GM12872 (cell line): ENCODE results near the gene HLA-DQB1.

Source experiments
- TF ChIP-seq, protein P1 (sequence below): IDR thresholded peaks from 3 replicates; pipeline ENCODE4 v1.5.1; 2011; ENCODE audit warnings: low read depth, mild to moderate bottlenecking, low read length, moderate library complexity; ENCODE audit not compliant: insufficient read depth

The HLA-DQB1 gene

DNA sequence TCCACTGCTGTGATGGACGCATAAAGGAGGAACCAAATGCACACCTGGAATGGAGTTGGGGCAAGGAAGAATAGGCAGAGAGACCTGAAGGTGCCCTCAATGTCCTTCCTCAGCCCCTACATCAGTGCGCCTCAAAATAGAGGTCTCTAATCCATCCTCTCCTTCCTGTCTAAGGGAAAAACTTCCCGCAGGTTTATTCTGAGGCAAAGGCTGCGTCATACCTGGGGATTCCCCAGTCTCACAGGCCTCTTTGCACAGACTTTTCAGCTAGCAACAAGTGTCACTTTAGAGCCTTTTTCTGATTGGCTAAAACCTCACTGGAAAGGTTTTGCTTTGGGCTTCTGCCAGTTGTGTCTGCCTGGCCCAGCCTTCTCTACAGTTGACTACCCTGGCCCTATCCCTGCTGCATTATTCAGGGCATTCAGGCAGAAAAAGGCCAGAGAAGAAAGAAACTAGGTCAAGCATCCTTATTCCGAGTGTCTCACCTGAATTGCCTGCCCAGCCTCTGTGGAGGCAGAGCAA is 1.8 kb upstream of the HLA-DQB1 start:
- TF ChIP-seq, protein P1, sequence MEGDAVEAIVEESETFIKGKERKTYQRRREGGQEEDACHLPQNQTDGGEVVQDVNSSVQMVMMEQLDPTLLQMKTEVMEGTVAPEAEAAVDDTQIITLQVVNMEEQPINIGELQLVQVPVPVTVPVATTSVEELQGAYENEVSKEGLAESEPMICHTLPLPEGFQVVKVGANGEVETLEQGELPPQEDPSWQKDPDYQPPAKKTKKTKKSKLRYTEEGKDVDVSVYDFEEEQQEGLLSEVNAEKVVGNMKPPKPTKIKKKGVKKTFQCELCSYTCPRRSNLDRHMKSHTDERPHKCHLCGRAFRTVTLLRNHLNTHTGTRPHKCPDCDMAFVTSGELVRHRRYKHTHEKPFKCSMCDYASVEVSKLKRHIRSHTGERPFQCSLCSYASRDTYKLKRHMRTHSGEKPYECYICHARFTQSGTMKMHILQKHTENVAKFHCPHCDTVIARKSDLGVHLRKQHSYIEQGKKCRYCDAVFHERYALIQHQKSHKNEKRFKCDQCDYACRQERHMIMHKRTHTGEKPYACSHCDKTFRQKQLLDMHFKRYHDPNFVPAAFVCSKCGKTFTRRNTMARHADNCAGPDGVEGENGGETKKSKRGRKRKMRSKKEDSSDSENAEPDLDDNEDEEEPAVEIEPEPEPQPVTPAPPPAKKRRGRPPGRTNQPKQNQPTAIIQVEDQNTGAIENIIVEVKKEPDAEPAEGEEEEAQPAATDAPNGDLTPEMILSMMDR, result no peak

DNA sequence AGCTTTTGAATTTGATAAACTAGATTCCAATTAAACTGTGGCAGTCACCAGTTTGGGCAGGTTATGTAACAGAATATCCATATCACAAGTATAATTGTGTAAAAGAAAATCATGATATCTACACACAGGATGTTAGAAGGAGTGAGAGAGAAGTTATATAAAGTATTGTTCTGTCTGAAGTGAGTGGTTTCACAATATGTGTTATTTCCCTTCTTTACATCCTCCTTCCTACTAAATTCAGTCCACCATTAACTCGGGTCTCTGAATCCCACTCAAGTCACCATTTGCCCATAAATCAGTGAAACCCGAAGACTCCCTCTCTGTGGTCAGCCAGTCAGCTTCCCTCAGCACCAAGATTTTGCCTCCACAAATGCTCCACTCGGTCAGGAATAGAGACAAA is 796 bp downstream of the HLA-DQB1 start:
- TF ChIP-seq, protein P1, result no peak

DNA sequence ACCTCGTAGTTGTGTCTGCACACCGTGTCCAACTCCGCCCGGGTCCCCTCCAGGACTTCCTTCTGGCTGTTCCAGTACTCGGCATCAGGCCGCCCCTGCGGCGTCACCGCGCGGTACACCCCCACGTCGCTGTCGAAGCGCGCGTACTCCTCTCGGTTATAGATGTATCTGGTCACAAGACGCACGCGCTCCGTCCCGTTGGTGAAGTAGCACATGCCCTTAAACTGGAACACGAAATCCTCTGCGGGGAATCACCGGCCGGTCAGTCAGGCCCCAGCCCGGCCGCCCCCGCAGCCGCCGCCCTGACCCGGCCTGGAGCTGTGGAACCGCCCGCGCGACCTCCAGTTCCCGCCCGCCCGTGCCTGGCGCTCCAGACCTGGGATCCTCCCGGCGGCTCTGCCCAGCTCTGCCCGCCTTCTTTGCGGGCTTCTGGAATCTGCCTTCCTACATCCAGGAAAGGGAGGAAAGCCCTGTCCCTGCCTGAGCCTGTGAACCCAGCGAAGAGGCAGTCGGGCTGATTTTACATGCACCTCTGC is 1.6 kb downstream of the HLA-DQB1 start:
- TF ChIP-seq, protein P1, result 0 out of 3 replicates have a peak, but pooled peaks have one; percentile 21

DNA sequence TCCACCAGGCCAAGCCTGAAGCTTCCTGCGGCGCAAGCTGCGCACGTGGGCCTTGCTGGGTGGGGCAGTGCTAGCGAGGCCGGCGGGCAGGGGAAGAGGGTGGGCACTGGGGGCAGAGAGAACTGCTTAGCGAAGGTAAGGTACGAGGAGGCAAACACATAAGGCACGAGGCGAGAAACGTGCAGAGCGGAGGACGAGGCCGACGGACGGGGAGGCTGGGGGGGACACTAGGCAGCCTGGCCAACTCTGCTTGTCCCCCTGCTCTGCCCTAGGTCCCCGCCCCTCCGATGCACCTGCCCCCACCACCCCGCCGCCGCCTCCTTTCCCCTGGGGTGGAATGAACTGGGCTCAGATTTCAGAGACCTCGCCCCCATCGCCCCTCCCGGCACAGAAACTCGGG is 2.1 kb downstream of the HLA-DQB1 start:
- TF ChIP-seq, protein P1, result no peak

DNA sequence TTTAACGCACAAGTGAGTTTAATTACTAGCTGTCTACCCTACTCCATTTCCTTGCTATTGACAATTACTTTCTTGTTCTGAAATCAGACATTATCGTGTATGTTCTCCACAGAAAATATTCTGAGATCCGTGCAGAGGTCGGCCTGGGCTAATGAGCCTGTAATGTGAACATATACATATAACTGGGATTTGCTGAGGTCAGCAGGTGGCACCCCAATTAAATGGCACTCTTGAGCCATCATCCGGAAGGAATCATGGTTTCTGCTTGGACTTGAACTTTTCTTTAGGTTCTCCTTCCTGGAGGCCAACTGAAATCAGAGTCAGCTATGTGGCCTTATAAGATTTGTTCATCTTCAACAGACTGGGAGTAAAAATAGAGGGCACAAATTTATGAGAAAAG is 3.6 kb downstream of the HLA-DQB1 start:
- TF ChIP-seq, protein P1, result no peak

DNA sequence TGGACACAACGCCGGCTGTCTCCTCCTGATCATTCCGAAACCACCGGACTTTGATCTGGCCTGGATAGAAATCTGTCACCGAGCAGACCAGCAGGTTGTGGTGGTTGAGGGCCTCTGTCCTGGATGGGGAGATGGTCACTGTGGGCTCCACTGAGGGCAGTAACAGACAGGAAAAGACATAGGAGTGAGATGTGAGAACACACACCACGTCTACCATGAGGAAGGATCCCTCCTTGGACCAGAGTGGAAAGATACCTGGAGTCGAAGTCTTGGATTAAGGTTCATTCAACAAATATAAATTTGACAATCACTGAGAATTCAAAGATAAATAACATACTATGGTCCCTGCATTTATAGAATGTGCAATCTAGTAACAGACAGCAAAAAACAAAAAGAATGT is 4.4 kb downstream of the HLA-DQB1 start:
- TF ChIP-seq, protein P1, result no peak

DNA sequence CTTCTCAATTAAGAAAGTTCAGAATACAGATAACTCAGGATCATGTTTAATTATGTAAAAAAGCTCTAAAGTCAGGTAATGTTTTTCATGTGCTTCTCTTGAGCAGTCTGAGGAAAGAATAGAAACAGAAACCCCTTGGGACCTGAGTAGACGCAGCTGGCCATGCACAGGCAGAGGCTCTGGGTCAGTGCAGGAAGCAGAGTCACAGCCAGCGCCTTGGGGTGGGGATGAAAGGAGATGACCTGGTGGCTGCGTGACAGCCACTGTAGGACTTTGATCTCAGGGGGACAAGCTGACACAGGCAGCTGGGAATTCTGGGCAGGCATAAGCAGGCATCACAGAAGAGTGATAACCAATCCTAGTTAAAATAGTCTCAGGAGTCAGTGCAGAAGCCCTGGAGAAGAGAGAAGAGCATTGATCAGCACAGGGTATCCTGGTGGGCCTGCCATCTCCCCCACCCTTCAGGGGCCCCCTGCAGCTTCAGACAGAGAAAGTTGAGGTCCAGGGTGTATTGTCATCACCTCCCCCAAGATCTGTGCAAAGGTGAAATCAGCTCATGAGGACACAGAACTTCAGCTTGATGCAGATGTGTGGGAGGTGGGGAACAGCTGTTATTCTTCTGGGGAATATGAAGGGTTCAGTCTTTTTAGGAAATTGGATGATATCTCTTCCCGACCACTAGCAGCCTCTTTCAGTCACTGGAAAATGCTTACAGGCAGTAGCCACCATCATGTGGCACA is 6.4 kb downstream of the HLA-DQB1 start:
- TF ChIP-seq, protein P1, result no peak
